Measurements from ENCODE around the gene MTHFD2L. TPM values are rescaled to one million over a fixed set of nuclear protein-coding genes. Genes with fewer than 3 reads are reported as not detected.

Gene MTHFD2L
- total RNA-seq, 1 donor from 2014 or later = 9.5 TPM

DNA sequence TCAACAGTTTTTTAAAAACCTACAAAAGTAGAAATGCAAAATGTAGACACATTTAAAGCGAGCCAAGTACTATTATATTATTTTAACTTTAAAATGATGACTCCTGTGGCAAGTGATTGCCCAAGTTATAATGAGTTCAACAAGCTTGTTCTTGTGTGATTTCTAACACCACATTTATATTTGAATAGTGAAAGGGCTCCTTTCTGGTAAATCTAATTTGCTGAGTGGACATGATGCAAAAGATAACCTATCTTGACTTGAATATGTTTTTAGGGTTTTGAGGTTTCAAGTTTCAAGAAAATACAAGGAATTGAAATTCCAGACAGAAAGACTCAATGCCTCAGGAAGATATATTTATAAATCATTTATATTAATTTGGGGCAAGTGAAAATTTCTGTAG lies 149.3 kb downstream of the MTHFD2L start:
- no peak for DNase-seq (ENCODE audit: low read depth)
- H3K27me3 ChIP-seq (ENCODE audit: control insufficient read depth, insufficient read depth, low read length) = no peaks in the 10 kb centered on the region
- H3K36me3 ChIP-seq (ENCODE audit: control insufficient read depth, insufficient read depth, low read length) = no peaks in the 10 kb centered on the region
- TF ChIP-seq, protein P1, sequence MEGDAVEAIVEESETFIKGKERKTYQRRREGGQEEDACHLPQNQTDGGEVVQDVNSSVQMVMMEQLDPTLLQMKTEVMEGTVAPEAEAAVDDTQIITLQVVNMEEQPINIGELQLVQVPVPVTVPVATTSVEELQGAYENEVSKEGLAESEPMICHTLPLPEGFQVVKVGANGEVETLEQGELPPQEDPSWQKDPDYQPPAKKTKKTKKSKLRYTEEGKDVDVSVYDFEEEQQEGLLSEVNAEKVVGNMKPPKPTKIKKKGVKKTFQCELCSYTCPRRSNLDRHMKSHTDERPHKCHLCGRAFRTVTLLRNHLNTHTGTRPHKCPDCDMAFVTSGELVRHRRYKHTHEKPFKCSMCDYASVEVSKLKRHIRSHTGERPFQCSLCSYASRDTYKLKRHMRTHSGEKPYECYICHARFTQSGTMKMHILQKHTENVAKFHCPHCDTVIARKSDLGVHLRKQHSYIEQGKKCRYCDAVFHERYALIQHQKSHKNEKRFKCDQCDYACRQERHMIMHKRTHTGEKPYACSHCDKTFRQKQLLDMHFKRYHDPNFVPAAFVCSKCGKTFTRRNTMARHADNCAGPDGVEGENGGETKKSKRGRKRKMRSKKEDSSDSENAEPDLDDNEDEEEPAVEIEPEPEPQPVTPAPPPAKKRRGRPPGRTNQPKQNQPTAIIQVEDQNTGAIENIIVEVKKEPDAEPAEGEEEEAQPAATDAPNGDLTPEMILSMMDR (IDR thresholded peaks at IDR 0.05; ENCODE audit: insufficient read depth, low read length, poor library complexity, severe bottlenecking) = no peak
- no peak overlapping the region for H3K4me3 ChIP-seq (ENCODE audit: low read depth, low read length)

DNA sequence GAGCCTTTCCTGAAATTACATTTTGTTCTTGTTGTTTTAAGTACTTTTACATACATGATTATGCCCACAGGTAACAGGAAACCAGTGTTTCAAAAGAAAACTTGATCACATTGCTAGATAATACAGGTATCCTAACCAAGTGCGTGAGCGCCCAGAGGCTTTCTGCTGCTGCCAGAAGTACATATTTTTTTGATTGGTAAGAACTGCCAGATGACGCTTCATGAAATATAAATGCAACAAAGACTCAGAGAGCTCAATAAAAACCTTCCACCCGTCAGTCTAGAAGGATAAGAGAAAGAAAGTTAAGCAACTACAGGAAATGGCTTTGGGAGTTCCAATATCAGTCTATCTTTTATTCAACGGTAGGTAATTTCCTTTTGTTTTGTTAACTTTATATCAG lies 150.3 kb downstream of the MTHFD2L start, which contains the start of gene EPGN:
Gene EPGN (plus strand): TSS at position 256 of the 400 bp plus-strand sequence. CDS start 64 bp downstream, at position 320.
- Histone ChIP-seq H3K27me3 (ENCODE audit: control insufficient read depth, insufficient read depth, low read length) (no peaks in the 10 kb centered on the region), H3K36me3 (ENCODE audit: control insufficient read depth, insufficient read depth, low read length) (no peaks in the 10 kb centered on the region), H3K4me3 (ENCODE audit: low read depth, low read length) (no peak within 1 kb of the TSS)
- DNase-seq (ENCODE audit: low read depth) = no peak
- TF ChIP-seq, protein P1 (IDR thresholded peaks at IDR 0.05; ENCODE audit: insufficient read depth, low read length, poor library complexity, severe bottlenecking) = no peak

DNA sequence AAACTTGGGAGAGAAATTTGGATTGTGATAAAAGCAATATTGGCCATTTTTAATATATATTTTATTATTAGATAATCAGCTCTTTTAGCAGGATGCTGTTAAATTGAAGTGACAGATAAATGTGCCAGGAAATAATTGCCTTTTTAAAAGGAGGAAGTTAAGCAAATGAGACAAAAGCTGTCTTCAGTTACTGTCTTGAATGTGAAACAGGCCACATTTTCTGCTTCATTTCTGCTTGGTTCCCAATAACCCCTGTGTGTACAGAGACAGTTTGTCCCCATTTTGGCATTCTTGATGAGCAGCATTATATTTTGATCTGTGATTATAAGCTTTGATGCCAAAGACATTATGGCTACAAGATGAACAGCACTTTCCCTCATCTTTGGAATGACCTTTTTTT lies 151.3 kb downstream of the MTHFD2L start:
- Histone ChIP-seq H3K27me3 (ENCODE audit: control insufficient read depth, insufficient read depth, low read length) (no peaks in the 10 kb centered on the region), H3K36me3 (ENCODE audit: control insufficient read depth, insufficient read depth, low read length) (no peaks in the 10 kb centered on the region), H3K4me3 (ENCODE audit: low read depth, low read length) (no peak overlapping the region)
- TF ChIP-seq, protein P1 (IDR thresholded peaks at IDR 0.05; ENCODE audit: insufficient read depth, low read length, poor library complexity, severe bottlenecking) = no peak
- DNase-seq (ENCODE audit: low read depth) = no peak

DNA sequence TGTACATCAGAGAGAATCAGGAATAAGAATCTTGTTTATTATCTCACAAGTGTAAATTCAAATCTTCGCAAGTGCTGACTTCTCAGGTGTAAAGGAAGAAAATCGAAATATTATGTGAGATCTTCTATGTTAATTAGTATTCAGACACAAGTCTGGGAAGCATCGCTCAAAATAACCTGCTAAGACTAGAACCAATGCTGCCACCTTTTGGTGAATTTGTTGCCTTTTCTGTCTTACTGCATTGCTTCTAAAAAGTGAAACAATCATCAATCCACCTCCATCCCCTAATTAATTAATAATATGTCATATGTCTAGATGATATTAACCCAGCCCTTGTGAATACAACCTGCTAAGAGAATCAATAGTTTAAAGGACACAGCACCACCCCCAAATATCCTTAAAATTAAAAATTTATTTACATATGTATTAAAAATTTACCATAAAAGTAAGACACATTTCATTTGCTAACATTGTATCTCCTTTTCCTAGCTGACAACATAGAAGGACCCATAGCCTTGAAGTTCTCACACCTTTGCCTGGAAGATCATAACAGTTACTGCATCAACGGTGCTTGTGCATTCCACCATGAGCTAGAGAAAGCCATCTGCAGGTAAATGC lies 153.9 kb downstream of the MTHFD2L start:
- H3K27me3 ChIP-seq (ENCODE audit: control insufficient read depth, insufficient read depth, low read length) = no peaks in the 10 kb centered on the region
- H3K36me3 ChIP-seq (ENCODE audit: control insufficient read depth, insufficient read depth, low read length) = no peaks in the 10 kb centered on the region
- DNase-seq (ENCODE audit: low read depth) = no peak
- TF ChIP-seq, protein P1 (IDR thresholded peaks at IDR 0.05; ENCODE audit: insufficient read depth, low read length, poor library complexity, severe bottlenecking) = peak; percentile 55
- no peak overlapping the region for H3K4me3 ChIP-seq (ENCODE audit: low read depth, low read length)

DNA sequence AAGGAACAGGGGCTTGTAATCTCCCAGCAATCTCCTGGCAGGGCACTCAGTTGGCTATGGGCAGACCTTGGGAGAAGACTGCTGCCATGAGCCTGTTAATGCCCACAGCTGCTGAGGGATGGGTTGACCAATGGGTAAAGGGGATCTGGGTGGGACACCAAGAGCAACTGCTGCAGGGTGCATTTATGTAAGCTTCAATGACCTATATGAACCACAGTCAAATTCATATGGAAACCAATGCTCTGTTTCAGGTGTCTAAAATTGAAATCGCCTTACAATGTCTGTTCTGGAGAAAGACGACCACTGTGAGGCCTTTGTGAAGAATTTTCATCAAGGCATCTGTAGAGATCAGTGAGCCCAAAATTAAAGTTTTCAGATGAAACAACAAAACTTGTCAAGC lies 156.4 kb downstream of the MTHFD2L start:
- no peaks in the 10 kb centered on the region for H3K36me3 ChIP-seq (ENCODE audit: control insufficient read depth, insufficient read depth, low read length)
- DNase-seq (ENCODE audit: low read depth) = no peak

More for the DNA sequence above, 156.4 kb downstream of the MTHFD2L start:
- Histone ChIP-seq H3K4me3 (ENCODE audit: low read depth, low read length) (no peak overlapping the region), H3K27me3 (ENCODE audit: control insufficient read depth, insufficient read depth, low read length) (no peaks in the 10 kb centered on the region)
- TF ChIP-seq, protein P1 (IDR thresholded peaks at IDR 0.05; ENCODE audit: insufficient read depth, low read length, poor library complexity, severe bottlenecking) = no peak

Measured in kidney epithelial cell (primary cell).